Smooth muscle cell of the coronary artery (primary cell): ENCODE measurements around the gene VIT. TPM values are rescaled to one million over a fixed set of nuclear protein-coding genes. Genes with fewer than 3 reads are reported as not detected.

Source experiments
- total RNA-seq: library from RNA; depleted of rRNA; stranded (reverse); fragments of >200 nt; gene quantifications from 2 replicates; pipeline ENCODE4 v1.2.3, GENCODE V29; 2014; ENCODE audit warnings: low replicate concordance

The VIT gene
- total RNA-seq: 0.15 and 7.1 TPM in 2 replicates

GRCh38 chr2:36696533-36696932 is at the start of gene VIT:
Gene VIT (plus strand): TSS chr2:36696707. CDS start chr2:36716371, 19,664 bp downstream.

Other genes with a start within 250 kb of the VIT start
- gene FEZ2, start 98.5 kb upstream of the VIT start, total RNA-seq: 40.4 and 51.5 TPM in 2 replicates